Prostate gland (tissue), 2 donors: ENCODE data around the gene TMEM272. TPM values are rescaled to one million over a fixed set of nuclear protein-coding genes. Genes with fewer than 3 reads are reported as not detected.
A peak's percentile ranks its signal among the peaks of the same experiment; 100 is the strongest.
"Not testable (repeated sequence)": the region's sequence is repeated elsewhere in the genome, so short reads cannot be mapped to it uniquely, and the experiment has no call there.

Experiments
- DNase-seq: peaks from one replicate; pipeline ENCODE4 v3.0.0-alpha.2; 2019; ENCODE audit warnings: low spot score
- H3K27ac ChIP-seq, 2 donors: fragments of 200-600 bp; sonication (generic); 2 replicates each; pipeline ENCODE4 v1.5.1; 2017 to 2019
- H3K27me3 ChIP-seq: fragments of 200-600 bp; sonication (generic); replicated peaks from 2 replicates; pipeline ENCODE4 v1.5.1; 2019; ENCODE audit not compliant: insufficient read depth
- H3K36me3 ChIP-seq, 2 donors: fragments of 200-600 bp; sonication (generic); 1 replicate in 1 of 2; 2 replicates in 1 of 2; pipeline versions ENCODE4 v1.5.1 to v1.8.1; 2017 to 2019
- H3K4me1 ChIP-seq: fragments of 200-600 bp; sonication (generic); replicated peaks from 2 replicates; pipeline ENCODE4 v1.5.1; 2019
- H3K4me3 ChIP-seq, 2 donors: fragments of 200-600 bp; sonication (generic); 2 replicates each; pipeline ENCODE4 v1.5.1; 2017 to 2019
- H3K9me3 ChIP-seq: fragments of 200-600 bp; sonication (generic); 2 replicates; pipeline ENCODE4 v1.5.1; 2017
- POLR2A ChIP-seq: fragments of 450-650 bp; IDR thresholded peaks from one replicate; pipeline ENCODE4 v1.6.1; 2016; ENCODE audit warnings: antibody characterized with exemption, mild to moderate bottlenecking
- POLR2AphosphoS5 ChIP-seq: sonication (generic); formaldehyde crosslinking; IDR thresholded peaks from one replicate; pipeline ENCODE4 v1.6.1; 2017; ENCODE audit warnings: antibody characterized with exemption
- WGBS: methylation state at CpG from one replicate; pipeline ENCODE4 v1.1.5; 2018; 5-methylcytosine and 5-hydroxymethylcytosine counted together
- intact Hi-C: fragments of 100-400 bp; cut with DNase I; formaldehyde crosslinking; loops from one replicate; pipeline ENCODE4 v1.14.2; 2022
- total RNA-seq, 2 donors: library from RNA; depleted of rRNA; stranded (reverse); fragments of >200 nt; gene quantifications; one replicate each; pipeline ENCODE4 v1.1.0, GENCODE V29; 2016
- TF ChIP-seq, protein P1 (sequence below), 4 experiments: fragments of 200-600 bp in 2 of 4; fragments of 450-650 bp in 2 of 4; sonication (generic) in 2 of 4; IDR thresholded peaks; 1 replicate in 3 of 4; 2 replicates in 1 of 4; pipeline ENCODE4 v1.5.1; 2016 to 2019; ENCODE audit warnings: antibody characterized with exemption in 4 of 4, mild to moderate bottlenecking in 2 of 4, moderate library complexity in 2 of 4

The TMEM272 gene
- total RNA-seq, 2 donors from 2014 or later, result 0.28 TPM; not detected in 1

DNA sequence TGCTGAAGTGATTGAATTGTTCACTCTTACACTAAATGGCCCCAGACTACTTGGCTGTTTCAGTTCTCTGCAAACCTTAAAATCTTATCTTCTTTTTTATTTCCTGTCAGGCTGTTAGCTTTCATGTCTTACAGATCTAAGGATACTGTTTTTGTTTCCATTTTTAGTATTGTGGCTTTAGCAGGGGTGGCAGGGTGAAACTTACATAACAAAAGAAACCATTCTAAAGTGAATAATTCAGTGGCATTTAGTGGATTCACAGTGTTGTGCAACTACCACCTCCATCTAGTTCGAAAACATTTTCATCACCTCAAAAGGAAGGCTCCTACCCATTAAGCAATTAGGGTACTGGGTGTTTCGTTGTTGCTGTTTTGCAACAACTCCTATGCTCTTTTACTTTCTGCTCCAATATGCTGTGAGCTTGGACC is 19.8 kb downstream of the TMEM272 start:
- DNase-seq, result no peak
- Histone ChIP-seq H3K27me3 (no peaks in the 10 kb centered on the region), H3K27ac (no peak overlapping the region), H3K36me3 (no peaks in the 10 kb centered on the region), H3K4me1 (no peaks in the 10 kb centered on the region), H3K4me3 (no peak overlapping the region), H3K9me3 (no peaks in the 10 kb centered on the region)
- intact Hi-C loops, result no loop called here
- 62% methylated on average over 2 of the region's 2 CpGs for WGBS
- TF ChIP-seq POLR2AphosphoS5, result peak; percentile 11
- TF ChIP-seq, protein P1, sequence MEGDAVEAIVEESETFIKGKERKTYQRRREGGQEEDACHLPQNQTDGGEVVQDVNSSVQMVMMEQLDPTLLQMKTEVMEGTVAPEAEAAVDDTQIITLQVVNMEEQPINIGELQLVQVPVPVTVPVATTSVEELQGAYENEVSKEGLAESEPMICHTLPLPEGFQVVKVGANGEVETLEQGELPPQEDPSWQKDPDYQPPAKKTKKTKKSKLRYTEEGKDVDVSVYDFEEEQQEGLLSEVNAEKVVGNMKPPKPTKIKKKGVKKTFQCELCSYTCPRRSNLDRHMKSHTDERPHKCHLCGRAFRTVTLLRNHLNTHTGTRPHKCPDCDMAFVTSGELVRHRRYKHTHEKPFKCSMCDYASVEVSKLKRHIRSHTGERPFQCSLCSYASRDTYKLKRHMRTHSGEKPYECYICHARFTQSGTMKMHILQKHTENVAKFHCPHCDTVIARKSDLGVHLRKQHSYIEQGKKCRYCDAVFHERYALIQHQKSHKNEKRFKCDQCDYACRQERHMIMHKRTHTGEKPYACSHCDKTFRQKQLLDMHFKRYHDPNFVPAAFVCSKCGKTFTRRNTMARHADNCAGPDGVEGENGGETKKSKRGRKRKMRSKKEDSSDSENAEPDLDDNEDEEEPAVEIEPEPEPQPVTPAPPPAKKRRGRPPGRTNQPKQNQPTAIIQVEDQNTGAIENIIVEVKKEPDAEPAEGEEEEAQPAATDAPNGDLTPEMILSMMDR (IDR thresholded peaks at IDR 0.05), result no peak
- TF ChIP-seq POLR2A, result no peak

DNA sequence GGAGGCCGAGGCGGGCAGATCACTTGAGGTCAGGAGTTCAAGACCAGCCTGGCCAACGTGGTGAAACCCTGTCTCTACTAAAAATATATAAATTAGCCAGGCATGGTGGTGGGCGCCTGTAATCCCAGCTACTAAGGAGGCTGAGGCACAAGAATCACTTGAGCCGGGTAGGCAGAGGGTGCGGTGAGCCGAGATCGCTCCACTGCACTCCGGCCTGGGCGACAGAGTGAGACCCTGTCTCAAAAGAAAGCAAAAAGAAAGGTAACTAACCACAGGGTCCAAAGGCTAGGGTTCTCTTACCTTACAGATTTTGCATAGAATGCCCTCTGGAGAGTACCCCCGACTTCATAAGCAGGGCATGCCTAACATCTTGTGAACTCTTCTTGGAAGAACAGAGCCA is 20.3 kb downstream of the TMEM272 start:
- intact Hi-C loops, H3K27me3 ChIP-seq, H3K27ac ChIP-seq, H3K9me3 ChIP-seq, DNase-seq, H3K36me3 ChIP-seq, H3K4me1 ChIP-seq, H3K4me3 ChIP-seq: not testable (repeated sequence)
- 91% methylated on average over 11 of the region's 11 CpGs for WGBS

DNA sequence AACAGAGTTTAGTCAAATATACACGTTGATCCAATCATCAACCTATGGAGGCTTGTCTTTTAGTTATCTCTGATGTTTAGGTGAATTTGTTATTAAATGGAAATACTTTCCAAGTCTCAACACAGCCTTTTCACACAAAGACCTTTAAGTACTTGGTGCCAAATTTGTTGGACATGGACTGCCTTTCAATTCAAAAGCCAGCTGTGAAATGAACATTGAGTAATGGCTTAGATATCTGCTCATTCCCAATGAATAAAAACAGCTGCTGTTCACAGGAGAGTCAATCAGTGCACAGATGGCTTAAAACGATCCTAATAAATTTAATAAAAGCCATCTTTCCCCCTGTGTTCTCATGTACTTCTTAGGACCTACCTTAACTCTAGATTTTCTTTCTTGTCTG is 21.1 kb downstream of the TMEM272 start:
- H3K27me3 ChIP-seq, result no peaks in the 10 kb centered on the region
- no peaks in the 10 kb centered on the region for H3K9me3 ChIP-seq
- no peaks in the 10 kb centered on the region for H3K36me3 ChIP-seq
- no peak overlapping the region for H3K27ac ChIP-seq
- intact Hi-C loops, result no loop called here
- TF ChIP-seq POLR2A (no peak), POLR2AphosphoS5 (no peak)
- TF ChIP-seq, protein P1 (IDR thresholded peaks at IDR 0.05), result no peak
- H3K4me3 ChIP-seq, result no peak overlapping the region
- no peaks in the 10 kb centered on the region for H3K4me1 ChIP-seq
- 45% methylated on average over 2 of the region's 2 CpGs for WGBS
- no peak for DNase-seq

DNA sequence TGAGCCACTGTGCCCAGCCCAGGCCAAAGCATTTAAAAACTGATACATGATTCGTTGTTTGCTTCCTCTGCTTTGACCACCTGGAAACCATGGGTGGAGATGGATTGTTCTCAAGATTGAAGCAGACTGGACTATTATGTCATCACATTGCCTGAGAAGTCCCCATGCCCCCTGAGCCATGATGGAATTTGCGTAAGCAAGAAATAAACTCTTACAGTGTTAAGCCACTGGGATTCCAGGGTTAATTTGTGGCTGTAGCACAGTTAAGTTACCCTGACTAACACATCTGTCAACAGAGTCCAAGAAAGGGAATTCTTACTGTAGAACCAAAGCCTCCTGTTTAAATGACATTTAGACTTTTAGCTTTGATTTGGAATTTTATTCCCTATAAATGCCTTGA is 21.6 kb downstream of the TMEM272 start:
- no peaks in the 10 kb centered on the region for H3K4me1 ChIP-seq
- intact Hi-C loops, result no loop called here
- no peak overlapping the region for H3K4me3 ChIP-seq
- no peak overlapping the region for H3K27ac ChIP-seq
- DNase-seq, result no peak
- H3K36me3 ChIP-seq, result no peaks in the 10 kb centered on the region
- H3K9me3 ChIP-seq, result no peaks in the 10 kb centered on the region
- WGBS, result 84% methylated on average over 2 of the region's 2 CpGs
- no peak for TF ChIP-seq POLR2AphosphoS5
- TF ChIP-seq POLR2A, result no peak
- TF ChIP-seq, protein P1 (IDR thresholded peaks at IDR 0.05), result no peak
- H3K27me3 ChIP-seq, result no peaks in the 10 kb centered on the region

DNA sequence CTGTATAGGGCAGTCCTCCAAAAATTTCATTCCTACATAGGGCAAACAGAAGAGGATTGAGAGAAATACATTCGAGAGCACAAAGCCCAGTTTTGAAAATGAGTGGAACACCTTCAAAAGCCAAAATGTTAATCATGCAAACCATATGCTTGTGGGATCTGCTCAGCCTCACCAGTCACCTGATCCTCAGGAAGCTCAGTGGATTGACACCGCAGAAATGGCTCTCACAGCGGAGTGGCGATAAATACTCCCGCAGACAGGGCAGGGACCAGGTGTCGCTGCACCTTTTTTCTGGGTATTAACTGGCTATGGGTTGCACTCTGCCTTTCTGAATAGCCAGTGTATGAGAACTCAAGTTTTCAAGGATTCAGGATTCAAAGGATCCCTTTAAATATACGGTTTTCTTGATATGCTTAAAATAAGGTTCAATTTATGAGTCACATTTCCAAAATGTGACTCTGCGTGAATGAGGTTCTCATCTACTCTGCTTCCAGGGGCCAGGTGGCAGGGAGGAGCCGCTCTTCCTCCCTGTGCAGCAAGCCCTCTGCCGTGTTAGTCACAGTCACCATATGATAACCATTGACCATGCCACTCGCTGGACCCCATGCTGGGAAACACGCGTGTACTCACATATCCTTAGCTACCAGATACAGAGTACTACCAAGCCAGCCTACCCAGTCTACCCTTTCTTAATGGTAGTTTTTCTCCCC is 22.7 kb downstream of the TMEM272 start:
- intact Hi-C loops, result no loop called here
- H3K4me1 ChIP-seq, result no peaks in the 10 kb centered on the region
- 85% methylated on average over 13 of the region's 13 CpGs for WGBS

More for the DNA sequence above, 22.7 kb downstream of the TMEM272 start:
- Histone ChIP-seq H3K27me3 (no peaks in the 10 kb centered on the region), H3K9me3 (no peaks in the 10 kb centered on the region), H3K4me3 (no peak overlapping the region), H3K36me3 (no peaks in the 10 kb centered on the region), H3K27ac (no peak overlapping the region)
- no peak for DNase-seq
- TF ChIP-seq, protein P1 (IDR thresholded peaks at IDR 0.05), result no peak
